HG03520 (cell line): ENCODE measurements around the gene JOSD2.
A peak's percentile ranks its signal among the peaks of the same experiment; 100 is the strongest.

ENCODE experiments used
- ATAC-seq: cut with Tn5 transposase; IDR thresholded peaks from one replicate; pipeline ENCODE4 v1.9.1; 2021; ENCODE audit warnings: mild to moderate bottlenecking, moderate library complexity; ENCODE audit not compliant: unreplicated experiment

Gene JOSD2

GRCh38 chr19:50511069-50511822 is at the start of gene JOSD2:
Gene JOSD2, minus strand, starts transcription at chr19:50511191. Its CDS starts 760 bp downstream, at chr19:50510431.
- ATAC-seq: peak; percentile 82

GRCh38 chr19:50559636-50560035 is 48.6 kb upstream of the JOSD2 start:
- no peak for ATAC-seq

GRCh38 chr19:50558449-50558848 is 47.5 kb upstream of the JOSD2 start:
- no peak for ATAC-seq

- no peak for ATAC-seq
Measured at GRCh38 chr19:50558039-50558438, 47.0 kb upstream of the JOSD2 start.

- no peak for ATAC-seq
Measured at GRCh38 chr19:50557009-50557613, 46.1 kb upstream of the JOSD2 start.

- no peak for ATAC-seq
Measured at GRCh38 chr19:50556282-50557008, 45.5 kb upstream of the JOSD2 start.

GRCh38 chr19:50555450-50556281 is 44.7 kb upstream of the JOSD2 start:
- no peak for ATAC-seq

GRCh38 chr19:50555033-50555432 is 44.0 kb upstream of the JOSD2 start:
- ATAC-seq: no peak

- ATAC-seq: no peak
Measured at GRCh38 chr19:50554212-50554611, 43.2 kb upstream of the JOSD2 start.

- ATAC-seq: no peak
Measured at GRCh38 chr19:50553134-50553703, 42.2 kb upstream of the JOSD2 start.

- no peak for ATAC-seq
Measured at GRCh38 chr19:50552540-50552939, 41.5 kb upstream of the JOSD2 start.

- no peak for ATAC-seq
Measured at GRCh38 chr19:50551715-50552187, 40.8 kb upstream of the JOSD2 start.

- ATAC-seq: no peak
Measured at GRCh38 chr19:50551034-50551714, 40.2 kb upstream of the JOSD2 start.

- no peak for ATAC-seq
Measured at GRCh38 chr19:50550594-50550966, 39.6 kb upstream of the JOSD2 start.

GRCh38 chr19:50549927-50550593 is 39.1 kb upstream of the JOSD2 start:
- ATAC-seq: no peak

- no peak for ATAC-seq
Measured at GRCh38 chr19:50549059-50549926, 38.3 kb upstream of the JOSD2 start.

GRCh38 chr19:50548191-50549058 is 37.4 kb upstream of the JOSD2 start:
- no peak for ATAC-seq
